ENCODE measurements around the gene SGCB.

DNA sequence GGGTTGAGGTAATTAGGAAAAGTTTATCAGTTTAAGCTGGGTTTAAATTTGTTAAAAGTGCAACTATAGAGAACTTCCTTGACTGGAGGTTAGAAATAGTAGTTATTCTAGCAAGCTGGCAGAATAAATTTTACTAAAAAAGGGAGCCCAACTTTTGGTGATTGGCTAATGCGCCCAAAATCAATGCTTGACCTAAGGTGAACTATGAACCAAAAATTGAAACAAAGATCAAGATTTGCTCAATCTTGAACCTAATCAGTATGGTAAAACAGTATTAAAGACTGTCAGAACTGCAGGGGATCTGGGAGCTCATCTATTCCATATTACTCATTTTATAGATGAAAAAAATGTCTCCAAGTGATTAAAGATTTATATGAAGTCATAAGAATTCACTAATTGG, 6.9 kb upstream of the SGCB start:
- TF ChIP-seq, protein P1, sequence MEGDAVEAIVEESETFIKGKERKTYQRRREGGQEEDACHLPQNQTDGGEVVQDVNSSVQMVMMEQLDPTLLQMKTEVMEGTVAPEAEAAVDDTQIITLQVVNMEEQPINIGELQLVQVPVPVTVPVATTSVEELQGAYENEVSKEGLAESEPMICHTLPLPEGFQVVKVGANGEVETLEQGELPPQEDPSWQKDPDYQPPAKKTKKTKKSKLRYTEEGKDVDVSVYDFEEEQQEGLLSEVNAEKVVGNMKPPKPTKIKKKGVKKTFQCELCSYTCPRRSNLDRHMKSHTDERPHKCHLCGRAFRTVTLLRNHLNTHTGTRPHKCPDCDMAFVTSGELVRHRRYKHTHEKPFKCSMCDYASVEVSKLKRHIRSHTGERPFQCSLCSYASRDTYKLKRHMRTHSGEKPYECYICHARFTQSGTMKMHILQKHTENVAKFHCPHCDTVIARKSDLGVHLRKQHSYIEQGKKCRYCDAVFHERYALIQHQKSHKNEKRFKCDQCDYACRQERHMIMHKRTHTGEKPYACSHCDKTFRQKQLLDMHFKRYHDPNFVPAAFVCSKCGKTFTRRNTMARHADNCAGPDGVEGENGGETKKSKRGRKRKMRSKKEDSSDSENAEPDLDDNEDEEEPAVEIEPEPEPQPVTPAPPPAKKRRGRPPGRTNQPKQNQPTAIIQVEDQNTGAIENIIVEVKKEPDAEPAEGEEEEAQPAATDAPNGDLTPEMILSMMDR (conservative IDR thresholded peaks at IDR 0.05; ENCODE audit: low read depth, low read length) = no peak
- no peak for TF ChIP-seq EZH2 (IDR thresholded peaks at IDR 0.05; ENCODE audit: low read length, unreplicated experiment)

Data from PC-3 (cell line).